ENCODE measurements around the gene TMEM209.

DNA sequence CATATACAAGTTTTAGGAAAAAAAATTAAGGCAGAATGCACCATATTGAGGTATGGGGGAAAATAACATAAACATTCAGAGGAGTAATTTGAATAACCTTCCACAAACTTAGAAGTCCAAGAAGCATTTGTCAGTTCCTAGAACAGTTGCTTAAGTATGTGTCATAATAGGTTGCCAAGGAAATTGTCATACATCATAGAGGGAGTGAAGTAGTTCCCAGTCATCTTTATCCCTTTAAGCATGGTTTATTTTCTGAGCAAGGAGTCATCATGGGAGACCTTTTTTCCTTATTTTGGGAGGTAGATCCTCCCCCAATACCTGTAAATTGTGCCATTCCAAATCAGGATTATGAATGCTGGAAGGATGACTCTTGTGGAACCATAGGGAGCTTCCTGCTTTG, 2.4 kb upstream of the TMEM209 start, which contains the start of gene SSMEM1:
- TF ChIP-seq POLR2A (IDR thresholded peaks at IDR 0.05; ENCODE audit: low read depth, low read length) (no peak), SPI1 (IDR thresholded peaks at IDR 0.05; ENCODE audit: low read depth, low read length) (no peak)
